AG04449 (cell line): ENCODE data around the gene CHN2.

ENCODE experiments used
- CTCF ChIA-PET: fragments of 350-600 bp; formaldehyde crosslinking; extraction: SDS; loops from one replicate; lab custom pipeline; 2021; ENCODE audit warnings: antibody characterized with exemption; lab: Yijun Ruan, JAX
- POLR2A ChIA-PET: fragments of 400-600, 350-600 bp; formaldehyde crosslinking; extraction: SDS; loops from one replicate; lab custom pipeline; 2020; ENCODE audit warnings: antibody characterized with exemption, inconsistent platforms; lab: Yijun Ruan, JAX
- DNase-seq: peaks from one replicate; pipeline ENCODE4 v3.0.0-alpha.2; 2010; ENCODE audit warnings: low read depth, low spot score
- H3K4me3 ChIP-seq: 2 replicates; pipeline ENCODE4 v1.5.1; 2011; ENCODE audit warnings: low read depth, mild to moderate bottlenecking, control low read depth, low read length
- CTCF ChIP-seq: IDR thresholded peaks from one replicate; pipeline ENCODE4 v1.5.1; 2011; ENCODE audit warnings: mild to moderate bottlenecking, moderate library complexity, low read length, control low read depth, inconsistent platforms; ENCODE audit not compliant: insufficient read depth; ENCODE audit errors: missing control alignments

The CHN2 gene

GRCh38 chr7:29309041-29309854 is 114.7 kb downstream of the CHN2 start:
- TF ChIP-seq CTCF, result no peak
- no peak overlapping the region for H3K4me3 ChIP-seq
- POLR2A ChIA-PET, result no interaction called here
- CTCF ChIA-PET, result no interaction called here
- no peak for DNase-seq

GRCh38 chr7:29310625-29311024 is 116.0 kb downstream of the CHN2 start:
- no peak overlapping the region for H3K4me3 ChIP-seq
- CTCF ChIA-PET, result no interaction called here
- DNase-seq, result no peak
- POLR2A ChIA-PET, result no interaction called here
- TF ChIP-seq CTCF, result no peak

- H3K4me3 ChIP-seq, result no peak overlapping the region
- no peak for TF ChIP-seq CTCF
- DNase-seq, result no peak
- ChIA-PET CTCF (no interaction called here), POLR2A (no interaction called here)
These were observed 116.7 kb downstream of the CHN2 start for GRCh38 chr7:29311314-29311713.

GRCh38 chr7:29314148-29314547 is 119.6 kb downstream of the CHN2 start:
- ChIA-PET CTCF (interaction anchor here (0.9 kb wide), 1 partner anchor 10 kb away, joined by 3 read pairs; no protein-coding TSS in a partner anchor), POLR2A (no interaction called here)
- no peak for TF ChIP-seq CTCF
- no peak for DNase-seq
- no peak overlapping the region for H3K4me3 ChIP-seq

- no peak overlapping the region for H3K4me3 ChIP-seq
- CTCF ChIA-PET, result interaction anchor here (0.9 kb wide), 2 partner anchors 9 to 12 kb away, joined by 3 read pairs; no protein-coding TSS in a partner anchor
- no peak for DNase-seq
- no peak for TF ChIP-seq CTCF
- POLR2A ChIA-PET, result no interaction called here
These were observed 120.7 kb downstream of the CHN2 start for GRCh38 chr7:29315122-29315891.

GRCh38 chr7:29315892-29316270 is 121.3 kb downstream of the CHN2 start:
- DNase-seq, result no peak
- ChIA-PET CTCF (interaction anchor here (0.9 kb wide), 1 partner anchor 11 kb away, joined by 3 read pairs; no protein-coding TSS in a partner anchor), POLR2A (no interaction called here)
- no peak for TF ChIP-seq CTCF
- no peak overlapping the region for H3K4me3 ChIP-seq
